Spleen (tissue), 11 donors: ENCODE results near the gene CD34. TPM values are rescaled to one million over a fixed set of nuclear protein-coding genes. Genes with fewer than 3 reads are reported as not detected.

Experiments used
- DNase-seq: peaks from one replicate; pipeline ENCODE4 v3.0.0-alpha.2; 2020
- H3K27ac ChIP-seq, 8 donors: fragments of 200-600 bp; sonication (generic) in 7 of 8; 1 replicate in 4 of 8; 2 replicates in 4 of 8; pipeline versions ENCODE4 v1.5.0 to v1.8.0; 2016 to 2021; ENCODE audit warnings: inconsistent platforms in 4 of 8, mild to moderate bottlenecking in 4 of 8, moderate library complexity in 1 of 8
- H3K27me3 ChIP-seq, 7 donors: fragments of 200-600 bp; sonication (generic) in 6 of 7; replicated peaks in 1 of 7; 1 replicate in 4 of 7; 2 replicates in 3 of 7; pipeline versions ENCODE4 v1.5.0 to v1.8.0; 2016 to 2021; ENCODE audit warnings: inconsistent platforms in 3 of 7, mild to moderate bottlenecking in 1 of 7
- H3K36me3 ChIP-seq, 6 donors: fragments of 200-600 bp; sonication (generic) in 5 of 6; 1 replicate in 4 of 6; 2 replicates in 2 of 6; pipeline versions ENCODE4 v1.5.0 to v1.8.0; 2016 to 2021; ENCODE audit warnings: inconsistent platforms in 2 of 6
- H3K4me1 ChIP-seq, 6 donors: fragments of 200-600 bp; sonication (generic) in 5 of 6; 1 replicate in 3 of 6; 2 replicates in 3 of 6; pipeline versions ENCODE4 v1.5.0 to v1.8.0; 2016 to 2021; ENCODE audit warnings: inconsistent platforms in 3 of 6
- H3K4me3 ChIP-seq, 8 donors: fragments of 200-600 bp; sonication (generic) in 7 of 8; 1 replicate in 4 of 8; 2 replicates in 4 of 8; pipeline versions ENCODE4 v1.5.0 to v1.8.0; 2016 to 2021; ENCODE audit warnings: inconsistent platforms in 4 of 8, mild to moderate bottlenecking in 4 of 8, moderate library complexity in 2 of 8
- H3K9me3 ChIP-seq, 8 donors: fragments of 200-600 bp; sonication (generic) in 7 of 8; 1 replicate in 4 of 8; 2 replicates in 4 of 8; pipeline versions ENCODE4 v1.5.0 to v1.8.0; 2016 to 2021; ENCODE audit warnings: inconsistent platforms in 4 of 8
- POLR2A ChIP-seq, 3 donors: fragments of 450-650 bp; IDR thresholded peaks; one replicate each; pipeline ENCODE4 v1.5.1; 2017; ENCODE audit warnings: antibody characterized with exemption in 3 of 3, mild to moderate bottlenecking in 1 of 3
- POLR2AphosphoS5 ChIP-seq, 3 donors: sonication (generic); formaldehyde crosslinking; IDR thresholded peaks; one replicate each; pipeline ENCODE4 v1.5.1; 2017; ENCODE audit warnings: antibody characterized with exemption in 3 of 3
- WGBS, 5 donors: extraction: QIAGEN DNeasy Blood & Tissue Kit in 3 of 5; methylation state at CpG; one replicate each; pipeline versions ENCODE4 v1.1.5 to v1.1.7; 2013 to 2018; 5-methylcytosine and 5-hydroxymethylcytosine counted together
- intact Hi-C: fragments of 100-400 bp; cut with DNase I; formaldehyde crosslinking; loops from one replicate; pipeline ENCODE4 v1.15.0; 2023; ENCODE audit warnings: low total_unique reads
- polyA plus RNA-seq, 3 donors: library from polyadenylated mRNA; stranded (reverse); fragments of 200-250 nt; gene quantifications; one replicate each; pipeline ENCODE4 v1.2.1, GENCODE V29; 2013
- total RNA-seq, 7 donors: library from RNA; depleted of rRNA in 3 of 7; stranded (reverse); fragments of >200 nt in 3 of 7; fragmentation: NEBNext Ultra II Directional in 4 of 7; extraction: Animal tissue kit (Norgen Biotek cat#: 25700) in 4 of 7; gene quantifications; one replicate each; pipeline versions ENCODE4 v1.1.0 to v1.2.1, GENCODE V29; 2016 to 2021
- TF ChIP-seq, protein P1 (sequence below), 11 experiments: fragments of 200-600 bp in 7 of 11; fragments of 450-650 bp in 4 of 11; sonication (generic) in 4 of 11; IDR thresholded peaks in 8 of 11; conservative IDR thresholded peaks in 3 of 11; 1 replicate in 7 of 11; 2 replicates in 4 of 11; pipeline versions ENCODE4 v1.4.0 to v1.8.0; 2016 to 2021; ENCODE audit warnings: antibody characterized with exemption in 11 of 11, inconsistent platforms in 4 of 11, mild to moderate bottlenecking in 1 of 11
- donor health status: healthy with polysubstance abuse.
- donor health status: DM: no; HTN: no; CAD: no; lungs with moderate emphysema.
- donor health status: DM: no; HTN: no; CAD: no.
- donor health status: Bipolar disorder and iron deficiency.
- donor health status: healthy.
- donor health status: DM: no; HTN: no; CAD: no.
- donor health status: DM: yes; HTN: yes; CAD: no.

Gene CD34
- total and polyA plus RNA-seq, 10 donors, result 5.1 to 31.5 (median 17.5) TPM

DNA sequence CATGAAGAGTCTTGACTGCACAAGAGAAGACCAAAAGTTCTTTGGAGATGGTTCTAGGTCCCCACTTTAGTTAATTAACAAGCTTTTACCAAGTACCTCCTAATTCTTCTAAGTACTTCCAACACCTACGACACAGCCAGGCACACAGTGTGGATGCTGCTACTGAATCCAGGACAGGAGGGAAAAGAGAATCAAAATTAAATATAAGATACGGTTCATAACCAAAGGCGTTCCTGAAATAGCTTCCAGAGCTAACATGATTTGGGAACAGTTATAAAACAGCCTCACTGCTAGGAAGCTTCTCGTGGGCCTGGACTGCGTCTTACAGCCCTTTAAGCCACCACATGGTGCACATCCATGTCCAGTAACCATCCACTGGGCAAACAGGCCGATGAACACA lies 75.0 kb downstream of the CD34 start:
- Histone ChIP-seq H3K27me3 (no peaks in the 10 kb centered on the region), H3K27ac (peak overlapping the region in 3 of 8 donors; percentile 60 to 98 (median 97))
- intact Hi-C loops, result no loop called here

GRCh38 chr1:207833956-207834660 lies 76.8 kb downstream of the CD34 start:
- 62 to 75% (median 68%) methylated on average over 7 of the region's 7 CpGs for WGBS, 5 donors
- H3K27me3 ChIP-seq, result no peaks in the 10 kb centered on the region
- intact Hi-C loops, result loop anchor here (5.0 kb wide), 1 partner anchor 128 kb away; no protein-coding TSS in a partner anchor
- H3K4me3 ChIP-seq, result no peak overlapping the region
- no peak for DNase-seq
- H3K36me3 ChIP-seq, result peaks cover 0 to 43% (median 2%) of the 10 kb centered on the region in 6 donors
- no peaks in the 10 kb centered on the region for H3K9me3 ChIP-seq
- peaks cover 56 to 100% (median 85%) of the 10 kb centered on the region in 6 donors for H3K4me1 ChIP-seq
- TF ChIP-seq POLR2A (IDR thresholded peaks at IDR 0.05) (no peak), POLR2AphosphoS5 (IDR thresholded peaks at IDR 0.05) (no peak)
- TF ChIP-seq, protein P1, sequence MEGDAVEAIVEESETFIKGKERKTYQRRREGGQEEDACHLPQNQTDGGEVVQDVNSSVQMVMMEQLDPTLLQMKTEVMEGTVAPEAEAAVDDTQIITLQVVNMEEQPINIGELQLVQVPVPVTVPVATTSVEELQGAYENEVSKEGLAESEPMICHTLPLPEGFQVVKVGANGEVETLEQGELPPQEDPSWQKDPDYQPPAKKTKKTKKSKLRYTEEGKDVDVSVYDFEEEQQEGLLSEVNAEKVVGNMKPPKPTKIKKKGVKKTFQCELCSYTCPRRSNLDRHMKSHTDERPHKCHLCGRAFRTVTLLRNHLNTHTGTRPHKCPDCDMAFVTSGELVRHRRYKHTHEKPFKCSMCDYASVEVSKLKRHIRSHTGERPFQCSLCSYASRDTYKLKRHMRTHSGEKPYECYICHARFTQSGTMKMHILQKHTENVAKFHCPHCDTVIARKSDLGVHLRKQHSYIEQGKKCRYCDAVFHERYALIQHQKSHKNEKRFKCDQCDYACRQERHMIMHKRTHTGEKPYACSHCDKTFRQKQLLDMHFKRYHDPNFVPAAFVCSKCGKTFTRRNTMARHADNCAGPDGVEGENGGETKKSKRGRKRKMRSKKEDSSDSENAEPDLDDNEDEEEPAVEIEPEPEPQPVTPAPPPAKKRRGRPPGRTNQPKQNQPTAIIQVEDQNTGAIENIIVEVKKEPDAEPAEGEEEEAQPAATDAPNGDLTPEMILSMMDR (IDR thresholded peaks at IDR 0.05 in 8 of 11, conservative IDR thresholded peaks at IDR 0.05 in 3 of 11), result no peak
- peak overlapping the region; percentile 30 to 98 (median 78) for H3K27ac ChIP-seq

More for the DNA sequence above, 75.0 kb downstream of the CD34 start:
- TF ChIP-seq POLR2A (IDR thresholded peaks at IDR 0.05) (no peak), POLR2AphosphoS5 (IDR thresholded peaks at IDR 0.05) (no peak)
- TF ChIP-seq, protein P1 (IDR thresholded peaks at IDR 0.05 in 8 of 11, conservative IDR thresholded peaks at IDR 0.05 in 3 of 11), result no peak
- no peak for DNase-seq
- 82 to 89% (median 86%) methylated on average over 6 of the region's 6 CpGs for WGBS, 5 donors
- Histone ChIP-seq H3K4me3 (no peak overlapping the region), H3K4me1 (peaks cover 55 to 100% (median 83%) of the 10 kb centered on the region in 6 donors), H3K36me3 (peaks cover 0 to 56% (median 2%) of the 10 kb centered on the region in 6 donors), H3K9me3 (no peaks in the 10 kb centered on the region)

DNA sequence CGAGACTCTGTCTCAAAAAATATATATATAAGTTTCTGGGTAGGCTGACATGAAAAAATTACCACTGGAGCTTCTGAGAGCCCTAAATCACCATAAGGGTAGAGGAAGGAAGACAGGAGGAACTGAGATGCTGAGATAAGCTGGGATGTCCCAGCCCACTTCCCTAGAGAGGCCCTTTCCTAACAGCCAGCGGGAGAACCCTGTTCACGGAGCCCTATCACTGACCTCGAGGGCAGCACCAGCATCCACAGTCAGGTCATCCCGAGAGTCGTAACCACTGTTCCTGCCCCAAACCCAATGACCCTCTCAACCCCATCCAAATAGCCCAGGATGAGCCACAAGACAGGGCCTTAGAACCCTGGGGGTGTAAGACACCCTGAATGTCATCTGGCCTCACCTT lies 77.5 kb downstream of the CD34 start:
- intact Hi-C loops, result loop anchor here (5.0 kb wide), 1 partner anchor 129 kb away; no protein-coding TSS in a partner anchor
- TF ChIP-seq POLR2AphosphoS5 (IDR thresholded peaks at IDR 0.05) (peak in 2 of 3 donors; percentile 24 to 45), POLR2A (IDR thresholded peaks at IDR 0.05) (no peak)
- TF ChIP-seq, protein P1 (IDR thresholded peaks at IDR 0.05 in 8 of 11, conservative IDR thresholded peaks at IDR 0.05 in 3 of 11), result no peak
- H3K27me3 ChIP-seq, result no peaks in the 10 kb centered on the region
- H3K4me1 ChIP-seq, result peaks cover 61 to 100% (median 85%) of the 10 kb centered on the region in 6 donors
- H3K36me3 ChIP-seq, result peaks cover 0 to 36% (median 2%) of the 10 kb centered on the region in 6 donors
- 36 to 59% (median 50%) methylated on average over 6 of the region's 6 CpGs for WGBS, 5 donors
- DNase-seq, result no peak
- H3K9me3 ChIP-seq, result no peaks in the 10 kb centered on the region
- peak overlapping the region; percentile 44 to 98 (median 78) for H3K27ac ChIP-seq
- H3K4me3 ChIP-seq, result no peak overlapping the region

GRCh38 chr1:207832796-207833195 lies 78.1 kb downstream of the CD34 start:
- H3K36me3 ChIP-seq, result peaks cover 0 to 31% (median 2%) of the 10 kb centered on the region in 6 donors
- peak overlapping the region; percentile 44 to 98 (median 78) for H3K27ac ChIP-seq
- no peaks in the 10 kb centered on the region for H3K9me3 ChIP-seq
- H3K4me3 ChIP-seq, result no peak overlapping the region
- H3K27me3 ChIP-seq, result no peaks in the 10 kb centered on the region
- WGBS, 5 donors, result 91 to 99% (median 93%) methylated on average over 7 to 8 of the region's 8 CpGs
- peaks cover 63 to 100% (median 86%) of the 10 kb centered on the region in 6 donors for H3K4me1 ChIP-seq
- TF ChIP-seq, protein P1 (IDR thresholded peaks at IDR 0.05 in 8 of 11, conservative IDR thresholded peaks at IDR 0.05 in 3 of 11), result no peak
- no peak for TF ChIP-seq POLR2A (IDR thresholded peaks at IDR 0.05)
- TF ChIP-seq POLR2AphosphoS5 (IDR thresholded peaks at IDR 0.05), result no peak
- DNase-seq, result no peak
- intact Hi-C loops, result loop anchor here (5.0 kb wide), 1 partner anchor 130 kb away; no protein-coding TSS in a partner anchor
